GM21825 (cell line): ENCODE results near the gene PDK4.

ENCODE experiments used
- ATAC-seq: cut with Tn5 transposase; IDR thresholded peaks from one replicate; pipeline ENCODE4 v1.9.1; 2021; ENCODE audit warnings: mild to moderate bottlenecking, moderate library complexity; ENCODE audit not compliant: unreplicated experiment

Gene PDK4

DNA sequence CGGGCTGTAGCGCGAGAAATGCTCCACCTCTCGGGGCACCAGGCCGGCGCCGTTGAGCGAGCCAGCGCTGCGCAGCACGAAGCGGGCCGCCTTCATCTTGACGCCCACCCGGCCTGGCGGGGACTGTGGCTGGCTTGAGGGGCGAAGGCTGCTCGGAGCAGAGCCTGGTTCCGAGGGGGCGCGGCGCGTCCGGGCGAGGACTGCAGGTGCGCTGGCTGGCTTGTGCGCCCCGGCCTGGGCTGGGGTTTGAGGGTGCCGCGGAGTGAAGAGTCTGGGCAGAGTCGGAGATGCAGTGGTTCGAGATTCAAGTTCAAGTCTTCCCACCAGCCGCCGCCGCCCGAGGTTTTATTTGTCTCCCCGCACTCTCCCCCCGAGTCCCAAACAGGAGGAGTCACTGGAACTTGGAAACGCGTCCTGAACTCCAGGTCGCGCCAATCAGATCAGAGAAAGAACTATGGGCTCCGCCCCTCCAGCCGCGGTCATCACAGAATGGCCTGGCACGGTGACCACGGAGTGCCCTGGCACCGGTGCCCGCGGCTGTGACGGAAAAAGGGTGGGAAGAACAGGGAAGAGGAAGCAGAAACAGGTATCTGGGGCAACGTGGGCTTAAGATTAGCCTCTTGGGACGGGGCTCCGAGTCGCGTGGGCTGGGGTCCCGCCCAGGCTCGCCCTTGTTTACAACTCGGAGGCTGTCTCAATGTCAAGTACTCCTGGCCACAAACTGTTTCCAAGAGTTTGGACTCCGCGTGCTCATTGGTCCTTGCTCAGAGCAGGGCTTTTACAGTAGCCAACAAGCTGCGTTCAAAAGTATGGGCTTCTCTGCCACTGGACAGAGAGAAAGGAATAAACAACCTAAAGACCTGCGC, at the start of gene PDK4:
Gene PDK4, minus strand, starts transcription at position 319 of the 866 bp plus-strand sequence. Its CDS starts 223 bp downstream, at position 96.
- ATAC-seq: no peak

DNA sequence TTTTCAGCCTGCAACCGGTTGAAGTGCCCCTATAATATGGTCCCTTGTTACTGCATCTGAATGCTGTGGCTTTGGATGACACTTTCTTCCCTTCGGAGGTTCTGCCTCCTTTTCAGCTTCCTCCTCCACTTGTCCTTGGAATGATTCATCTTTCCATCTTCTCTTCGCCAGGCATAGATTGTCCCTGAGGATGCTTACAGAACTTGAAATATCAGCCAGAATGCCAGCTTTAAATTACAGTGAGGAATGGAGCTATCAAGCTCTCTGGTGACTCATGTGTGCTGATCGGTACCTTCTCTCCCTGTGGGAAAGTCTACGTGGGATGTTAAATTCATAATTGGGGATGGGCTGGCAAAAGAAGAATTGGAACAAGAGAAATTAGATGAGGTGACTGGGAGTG, 45.9 kb upstream of the PDK4 start:
- ATAC-seq: no peak

DNA sequence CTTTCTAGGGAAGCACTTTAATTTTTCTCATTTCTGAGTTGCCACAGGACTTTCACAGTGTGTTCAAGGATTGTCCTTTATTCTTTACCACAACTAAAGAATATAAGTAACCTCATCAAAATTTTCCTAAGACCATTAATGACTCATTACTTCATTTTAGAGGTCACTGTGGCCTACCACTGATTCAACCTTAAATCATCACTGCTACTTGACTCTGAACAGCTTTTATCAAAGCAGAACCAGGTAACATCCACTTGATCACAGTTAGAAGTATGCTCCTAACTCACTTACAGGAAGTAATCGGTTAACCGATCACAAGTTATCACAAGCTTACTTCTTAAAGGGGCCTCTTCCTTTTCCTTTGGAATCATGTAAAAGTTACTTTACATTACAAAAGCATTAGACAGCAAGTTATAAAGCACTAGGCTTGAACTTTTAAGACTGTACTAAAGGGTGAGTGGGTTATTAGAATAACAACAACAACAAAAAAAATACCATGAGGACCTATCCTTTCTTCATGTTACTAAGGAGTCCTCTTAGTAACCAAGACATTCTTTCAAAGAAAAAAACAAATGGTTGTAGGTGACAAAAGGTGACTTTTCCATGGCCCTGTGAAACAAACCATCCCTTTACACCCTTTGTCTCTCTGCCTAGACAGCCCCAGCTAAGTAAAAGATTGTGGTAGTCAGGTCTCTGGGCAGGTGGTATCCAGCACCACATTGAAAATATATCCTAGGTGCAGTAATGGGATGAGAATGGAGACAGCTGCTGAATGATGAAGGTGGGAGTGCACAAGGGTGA, 40.0 kb upstream of the PDK4 start:
- ATAC-seq: no peak

DNA sequence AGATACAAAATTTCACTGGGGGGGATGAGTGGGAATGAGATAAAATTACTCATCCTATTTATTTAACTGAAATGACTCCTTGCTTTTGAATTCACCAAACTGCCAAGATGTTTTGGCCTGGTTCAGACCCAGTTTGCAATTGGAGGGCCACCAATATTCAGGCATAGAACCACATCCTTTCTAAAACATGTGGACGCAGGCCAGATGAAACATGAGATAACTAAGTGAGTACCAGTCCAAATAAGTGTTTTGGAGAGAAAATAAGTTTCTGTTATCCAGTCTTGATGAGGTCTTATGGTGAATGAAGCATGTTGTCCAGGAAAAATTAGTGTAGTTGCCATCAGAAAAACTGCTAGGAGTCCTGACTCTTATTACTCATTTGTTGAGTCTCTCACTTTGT, 36.3 kb upstream of the PDK4 start:
- ATAC-seq: no peak

- no peak for ATAC-seq
Measured at GRCh38 chr7:95631527-95631926, 35.2 kb upstream of the PDK4 start.

GRCh38 chr7:95630702-95631458, 34.6 kb upstream of the PDK4 start:
- no peak for ATAC-seq

- ATAC-seq: no peak
Measured at GRCh38 chr7:95628831-95629439, 32.6 kb upstream of the PDK4 start.

- no peak for ATAC-seq
Measured at GRCh38 chr7:95623788-95624187, 27.5 kb upstream of the PDK4 start.

- ATAC-seq: no peak
Measured at GRCh38 chr7:95622859-95623258, 26.5 kb upstream of the PDK4 start.

DNA sequence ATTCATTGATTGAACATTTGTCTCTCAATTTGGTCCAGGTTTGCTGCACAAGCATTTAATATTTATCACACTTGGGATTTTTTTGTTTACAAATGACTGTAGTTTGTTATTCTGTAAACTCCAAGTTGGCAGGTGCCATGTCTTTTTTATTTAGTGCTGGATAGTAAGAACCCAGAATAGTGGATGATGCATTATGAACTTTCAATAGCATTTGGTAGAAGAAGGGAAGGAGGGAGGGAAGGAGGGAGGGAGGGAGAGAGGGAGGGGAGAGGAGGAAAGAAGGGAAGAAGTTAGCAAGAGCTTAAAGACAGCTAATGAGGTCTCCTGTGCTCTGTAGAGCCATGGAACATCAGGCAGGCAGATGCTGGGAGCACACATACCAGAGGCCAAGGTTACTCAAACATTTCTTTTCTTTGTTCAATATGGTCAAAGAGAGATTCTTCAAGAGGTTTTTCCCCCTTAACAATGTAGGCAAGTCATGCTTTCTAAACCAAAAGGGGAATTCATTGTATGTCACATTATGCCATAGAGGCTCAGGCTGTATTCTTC, 25.8 kb upstream of the PDK4 start:
- ATAC-seq: no peak

DNA sequence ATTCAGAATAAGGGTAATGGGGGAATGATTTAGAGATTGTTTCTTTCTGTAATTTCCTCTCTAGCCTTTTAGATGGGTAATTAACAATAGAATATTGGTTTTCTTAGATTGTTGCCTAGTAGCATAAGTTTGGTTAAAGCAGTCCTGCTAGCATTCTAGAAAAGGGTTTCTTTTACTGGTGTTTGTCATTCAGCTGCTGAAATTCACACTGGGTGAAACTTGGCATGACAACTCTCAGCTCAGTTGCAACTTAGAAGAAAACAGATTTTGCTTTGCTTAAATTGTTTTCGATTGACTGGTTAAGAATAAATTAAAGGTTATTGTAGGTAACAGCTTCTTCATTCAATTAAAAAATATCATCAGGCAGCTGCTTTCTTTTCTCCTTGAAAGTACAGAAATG, 25.1 kb upstream of the PDK4 start:
- no peak for ATAC-seq

- no peak for ATAC-seq
Measured at GRCh38 chr7:95620631-95621030, 24.3 kb upstream of the PDK4 start.

- no peak for ATAC-seq
Measured at GRCh38 chr7:95619921-95620320, 23.6 kb upstream of the PDK4 start.

GRCh38 chr7:95619517-95619916, 23.2 kb upstream of the PDK4 start:
- ATAC-seq: no peak

DNA sequence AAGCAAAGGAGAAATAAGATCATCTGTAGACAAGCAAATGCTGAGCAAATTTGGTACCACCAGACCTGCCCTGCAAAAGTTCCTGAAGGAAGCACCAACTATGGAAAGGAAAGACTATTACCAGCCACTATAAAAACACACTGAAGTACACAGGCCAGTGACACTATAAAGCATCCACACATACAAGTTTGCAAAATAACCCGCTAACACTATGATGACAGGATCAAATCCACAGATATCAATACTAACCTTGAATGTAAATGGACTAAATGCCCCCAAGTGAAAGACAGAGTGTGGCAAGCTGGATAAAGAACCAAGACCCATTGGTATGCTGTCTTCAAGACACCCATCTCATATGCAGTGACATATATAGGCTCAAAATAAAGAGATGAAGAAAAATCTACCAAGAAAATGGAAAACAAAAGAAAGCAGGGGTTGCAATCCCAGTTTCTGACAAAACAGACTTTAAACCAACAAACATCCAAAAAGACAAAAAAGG, 18.2 kb upstream of the PDK4 start:
- ATAC-seq: no peak

- ATAC-seq: no peak
Measured at GRCh38 chr7:95611224-95611623, 14.9 kb upstream of the PDK4 start.

DNA sequence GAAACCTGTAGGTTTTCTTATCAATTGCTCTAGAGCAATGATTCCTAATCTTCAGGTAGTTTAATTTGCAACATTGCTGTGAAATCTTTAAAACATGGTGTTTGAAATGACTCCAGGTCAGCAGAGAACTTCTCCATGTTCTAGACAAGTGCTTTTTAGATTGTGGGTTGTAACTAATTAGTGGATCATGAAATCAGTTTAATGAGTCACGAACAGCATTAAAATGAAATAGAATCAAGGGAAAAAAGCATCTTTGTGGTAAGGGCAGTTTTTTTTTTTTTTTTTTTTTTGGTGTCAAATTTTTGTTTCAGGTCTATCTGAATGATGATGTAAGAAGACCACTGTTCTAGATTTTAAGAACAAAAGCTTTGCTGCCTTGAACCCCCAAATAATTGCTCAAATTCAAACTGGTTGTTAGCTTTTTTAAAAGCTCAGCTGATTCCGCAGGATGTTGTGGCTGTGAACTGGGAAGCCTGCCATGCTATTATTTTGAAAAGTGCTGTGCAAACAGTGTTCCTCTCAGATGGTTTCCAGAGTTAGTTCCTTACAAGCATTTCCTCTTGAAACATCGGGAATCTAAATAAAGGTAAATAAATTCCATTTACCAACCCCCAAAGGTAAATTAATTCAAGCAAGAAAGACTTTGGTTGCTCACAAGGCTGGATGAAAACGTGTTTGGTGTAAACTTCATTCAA, 13.1 kb upstream of the PDK4 start:
- ATAC-seq: no peak

DNA sequence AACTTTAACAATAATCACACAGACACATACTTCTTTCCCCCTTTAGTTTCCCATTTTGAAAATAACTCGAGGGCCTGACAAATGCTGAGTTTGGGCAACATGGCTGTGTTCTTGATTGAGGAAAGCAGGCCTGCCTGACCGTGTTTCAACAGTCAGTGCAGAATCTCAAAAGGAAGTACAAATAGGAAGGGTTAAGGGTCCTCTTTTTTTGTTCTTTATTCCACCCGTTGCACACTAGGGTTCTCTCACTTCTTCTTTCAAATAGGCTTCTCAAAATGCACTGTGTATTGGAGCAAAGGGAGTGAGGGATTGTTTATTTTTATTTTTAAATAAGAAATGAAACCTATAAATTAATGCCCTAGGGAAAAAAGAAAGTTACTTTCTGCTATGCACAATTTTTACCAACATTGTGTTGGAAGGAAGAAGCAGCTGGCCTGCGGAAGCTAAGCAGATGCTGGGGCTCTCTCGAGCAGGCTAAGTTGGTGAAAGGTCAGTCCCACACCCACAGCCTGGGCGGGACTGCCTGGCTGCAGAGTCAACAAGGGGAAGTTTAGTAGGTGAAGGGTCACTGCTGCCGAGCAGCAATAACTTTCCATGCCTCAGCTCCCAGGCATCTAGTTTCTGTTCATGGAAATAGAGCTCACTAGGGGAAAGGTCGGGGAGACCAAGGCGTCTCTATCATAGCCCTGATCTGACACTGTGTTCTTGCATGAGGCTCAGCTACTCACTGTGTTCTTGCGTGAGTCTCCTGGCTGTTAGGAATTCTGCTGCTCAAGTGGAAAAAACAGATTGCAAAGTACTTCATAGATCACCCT, 12.2 kb upstream of the PDK4 start:
- ATAC-seq: peak; percentile 99

DNA sequence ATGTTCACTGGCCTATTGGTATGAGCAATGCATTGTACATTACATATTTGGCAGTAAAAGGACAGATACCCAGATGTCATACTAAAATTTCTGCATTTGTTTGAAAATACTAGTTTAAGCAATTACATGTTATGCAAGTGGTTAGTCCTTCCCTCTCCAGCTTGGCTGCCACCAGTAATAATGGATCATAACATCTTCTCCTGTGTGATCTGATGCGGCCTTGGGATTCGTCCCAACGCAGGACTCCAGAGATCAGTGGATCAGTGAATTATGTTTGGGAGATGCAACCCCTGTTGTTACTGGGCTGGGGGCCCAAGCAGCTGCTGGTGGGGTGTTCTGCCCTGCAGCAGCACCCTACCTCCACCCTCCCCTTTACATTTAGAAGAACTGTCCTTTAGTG, 11.2 kb upstream of the PDK4 start:
- ATAC-seq: no peak
